HCT116 (cell line): Measurements from ENCODE around the gene NOC2L. TPM values are rescaled to one million over a fixed set of nuclear protein-coding genes. Genes with fewer than 3 reads are reported as not detected.

Source experiments
- ATAC-seq: fragments of 200-7000 bp; cut with Tn5 transposase; 2 replicates; pipeline ENCODE4 v1.9.1; 2020; ENCODE audit warnings: mild to moderate bottlenecking, moderate library complexity
- BruUV-seq: library from RNA; stranded (reverse); fragments of 400-500 nt; replicated peaks from 2 replicates; lab custom pipeline; 2021; lab: Mats Ljungman, UMichigan
- CTCF ChIA-PET: fragments of 300-600 bp; sonication (Branson Sonifier 250); formaldehyde crosslinking; loops from one replicate; lab custom pipeline; 2021; ENCODE audit warnings: antibody characterized with exemption; lab: Charles Lee
- POLR2A ChIA-PET: fragments of 300-600, 350-600 bp; sonication (Branson Sonifier 250); formaldehyde crosslinking; loops from one replicate; lab custom pipeline; 2021; ENCODE audit warnings: antibody characterized with exemption; lab: Charles Lee
- RAD21 ChIA-PET, 2 experiments: fragments of 300-600 bp; sonication (Branson Sonifier 250); formaldehyde crosslinking; loops; one replicate each; lab custom pipeline; 2023; ENCODE audit warnings: low total read pairs in 2 of 2; ENCODE audit not compliant: uncharacterized antibody in 2 of 2, unreplicated experiment in 2 of 2, low non-redundant PET in 1 of 2; lab: Charles Lee
- DNase-seq: peaks from one replicate; pipeline ENCODE4 v3.0.0-alpha.2; 2010; ENCODE audit warnings: low read depth, low spot score
- H2AFZ ChIP-seq: fragments of 200-600 bp; shearing (Covaris generic), sonication (generic); 2 replicates; pipeline ENCODE4 v1.6.1; 2017; ENCODE audit warnings: low read depth, mixed run types, mixed read lengths, antibody characterized with exemption, low read length; ENCODE audit not compliant: poor library complexity, severe bottlenecking
- H3K27ac ChIP-seq: 2 replicates; pipeline ENCODE4 v1.5.1; 2012; ENCODE audit warnings: low read depth, low read length
- H3K27me3 ChIP-seq: fragments of 200-600 bp; sonication (generic); 2 replicates; pipeline ENCODE4 v1.6.1; 2016; ENCODE audit warnings: mixed run types, low read length, mixed read lengths; ENCODE audit not compliant: insufficient read depth
- H3K36me3 ChIP-seq, 2 experiments: fragments of 200-500 bp in 1 of 2; fragments of 200-600 bp in 1 of 2; sonication (Bioruptor generic) in 1 of 2; sonication (generic) in 1 of 2; 2 replicates each; pipeline versions ENCODE4 v1.5.1 to v1.6.1; 2014 to 2016; ENCODE audit warnings: low read length in 2 of 2, inconsistent platforms in 1 of 2, mixed read lengths in 1 of 2, mixed run types in 1 of 2; ENCODE audit not compliant: insufficient read depth in 2 of 2, control insufficient read depth in 1 of 2
- H3K4me1 ChIP-seq, 2 experiments: fragments of 200-600 bp in 1 of 2; sonication (generic) in 1 of 2; 2 replicates each; pipeline versions ENCODE4 v1.5.1 to v1.6.1; 2012 to 2017; ENCODE audit warnings: low read length in 2 of 2, inconsistent platforms in 1 of 2, mild to moderate bottlenecking in 1 of 2, mixed read lengths in 1 of 2, mixed run types in 1 of 2, moderate library complexity in 1 of 2; ENCODE audit not compliant: insufficient read depth in 2 of 2, control insufficient read depth in 1 of 2
- H3K4me2 ChIP-seq: fragments of 200-600 bp; sonication (generic); 2 replicates; pipeline ENCODE4 v1.6.1; 2017; ENCODE audit warnings: mixed run types, low read length, mixed read lengths
- H3K4me3 ChIP-seq, 2 experiments: fragments of 200-600 bp in 1 of 2; sonication (generic) in 1 of 2; replicated peaks in 1 of 2; 2 replicates each; pipeline ENCODE4 v1.5.1; 2011 to 2016; ENCODE audit warnings: low read length in 2 of 2, control low read depth in 1 of 2, low read depth in 1 of 2, mild to moderate bottlenecking in 1 of 2, mixed read lengths in 1 of 2, mixed run types in 1 of 2
- H3K79me2 ChIP-seq: fragments of 200-600 bp; sonication (generic); 2 replicates; pipeline ENCODE4 v1.6.1; 2017; ENCODE audit warnings: mild to moderate bottlenecking, mixed run types, low read length, moderate library complexity, mixed read lengths; ENCODE audit not compliant: insufficient read depth
- H3K9ac ChIP-seq: fragments of 200-600 bp; sonication (generic); 2 replicates; pipeline ENCODE4 v1.6.1; 2016; ENCODE audit warnings: low read length, mixed read lengths
- H3K9me2 ChIP-seq: fragments of 200-600 bp; sonication (generic), shearing (Covaris generic); 2 replicates; pipeline ENCODE4 v1.6.1; 2017; ENCODE audit warnings: mixed run types, mild to moderate bottlenecking, moderate library complexity; ENCODE audit not compliant: insufficient read depth
- H3K9me3 ChIP-seq, 2 experiments: fragments of 200-500 bp in 1 of 2; fragments of 200-600 bp in 1 of 2; sonication (Bioruptor generic) in 1 of 2; sonication (generic) in 1 of 2; 2 replicates each; pipeline ENCODE4 v1.6.1; 2014 to 2017; ENCODE audit warnings: low read length in 2 of 2, mixed read lengths in 2 of 2, inconsistent platforms in 1 of 2, low read depth in 1 of 2, mild to moderate bottlenecking in 1 of 2, mixed run types in 1 of 2, moderate library complexity in 1 of 2; ENCODE audit not compliant: control insufficient read depth in 1 of 2, insufficient read depth in 1 of 2
- H4K20me1 ChIP-seq: fragments of 200-600 bp; sonication (generic), shearing (Covaris generic); 2 replicates; pipeline ENCODE4 v1.6.1; 2017; ENCODE audit warnings: mixed run types, mild to moderate bottlenecking, moderate library complexity; ENCODE audit not compliant: insufficient read depth
- EZH2 ChIP-seq: fragments of 200-600 bp; sonication (generic); IDR thresholded peaks from 2 replicates; pipeline ENCODE4 v1.6.1; 2017; ENCODE audit warnings: antibody characterized with exemption, mixed run types
- POLR2AphosphoS5 ChIP-seq: IDR thresholded peaks from 2 replicates; pipeline ENCODE4 v1.6.1; 2011; ENCODE audit warnings: mild to moderate bottlenecking, low read depth, low read length, moderate library complexity
- SRF ChIP-seq: IDR thresholded peaks from 2 replicates; pipeline ENCODE4 v1.6.1; 2012; ENCODE audit warnings: low read depth
- intact Hi-C: fragments of 100-400 bp; cut with micrococcal nuclease; formaldehyde crosslinking; loops from 2 replicates; pipeline ENCODE4 v1.10.0; 2022
- total RNA-seq: library from RNA; stranded (reverse); gene quantifications from one replicate; pipeline ENCODE4 v1.2.1, GENCODE V29; 2021; ENCODE audit not compliant: unreplicated experiment
- TF ChIP-seq, protein P1 (sequence below): IDR thresholded peaks from 2 replicates; pipeline ENCODE4 v1.6.1; 2012
- TF ChIP-seq, protein P2 (sequence below), 3 experiments: fragments of 200-600 bp in 1 of 3; sonication (generic) in 1 of 3; IDR thresholded peaks in 2 of 3; conservative IDR thresholded peaks in 1 of 3; 2 replicates each; pipeline ENCODE4 v1.5.1; 2012 to 2017; ENCODE audit warnings: low read depth in 2 of 3, low read length in 2 of 3, antibody characterized with exemption in 1 of 3, borderline replicate concordance in 1 of 3, control low read depth in 1 of 3, mild to moderate bottlenecking in 1 of 3, mixed read lengths in 1 of 3, mixed run types in 1 of 3, moderate library complexity in 1 of 3; ENCODE audit not compliant: insufficient read depth in 1 of 3

NOC2L gene
- total RNA-seq, 1 experiment from 2014 or later = 260 TPM

DNA sequence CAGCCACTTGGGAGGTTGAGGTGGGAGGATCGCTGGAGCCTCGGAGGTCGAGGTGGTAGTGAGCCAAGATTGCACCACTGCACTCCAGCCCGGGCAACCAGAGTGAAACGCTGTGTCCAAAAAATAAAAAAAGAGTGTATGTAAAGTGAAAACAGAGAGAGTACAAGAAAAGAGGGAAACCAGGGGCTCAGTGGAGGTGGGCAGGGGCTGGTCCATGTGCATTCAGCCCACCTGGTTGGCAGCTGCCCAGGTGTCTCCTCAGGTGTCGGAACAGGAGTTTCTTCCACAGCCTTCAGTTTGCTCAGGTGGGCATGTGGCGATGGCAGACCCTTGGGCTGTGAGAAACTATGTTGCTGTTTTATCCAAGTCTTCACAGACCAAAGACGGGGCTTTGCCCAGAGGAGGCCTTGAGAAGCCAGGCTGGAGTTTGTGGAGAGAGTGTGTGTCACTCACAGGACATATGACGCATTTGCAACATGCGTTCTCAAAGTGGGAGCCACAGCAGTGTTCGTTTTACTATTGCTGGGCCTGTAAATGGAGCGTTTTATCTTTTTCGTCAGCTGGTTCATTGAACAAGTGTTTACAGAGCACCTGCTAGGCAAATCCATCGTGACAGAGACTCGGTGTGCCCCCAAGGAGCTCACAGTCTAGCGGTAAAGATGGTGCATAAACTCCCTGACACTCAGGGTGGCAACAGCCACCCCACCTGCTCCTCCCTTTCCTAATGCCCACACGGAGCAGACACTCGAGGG, 57.8 kb downstream of the NOC2L start:
- CTCF ChIA-PET = no interaction called here

More for the DNA sequence above, 57.8 kb downstream of the NOC2L start:
- H2AFZ ChIP-seq = no peak overlapping the region
- no peaks in the 10 kb centered on the region for H3K9me3 ChIP-seq
- ATAC-seq = no peak
- peaks cover 12 to 24% of the 10 kb centered on the region in 2 experiments; a peak in 3 of 4 replicates for H3K4me1 ChIP-seq
- H3K9me2 ChIP-seq = no peaks in the 10 kb centered on the region
- no peaks in the 10 kb centered on the region for H3K79me2 ChIP-seq
- BruUV-seq = no TSS peak
- no peak overlapping the region for H3K4me2 ChIP-seq
- TF ChIP-seq SRF (no peak), EZH2 (no peak), POLR2AphosphoS5 (no peak)
- TF ChIP-seq, protein P1, sequence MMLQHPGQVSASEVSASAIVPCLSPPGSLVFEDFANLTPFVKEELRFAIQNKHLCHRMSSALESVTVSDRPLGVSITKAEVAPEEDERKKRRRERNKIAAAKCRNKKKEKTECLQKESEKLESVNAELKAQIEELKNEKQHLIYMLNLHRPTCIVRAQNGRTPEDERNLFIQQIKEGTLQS = no peak
- TF ChIP-seq, protein P2, sequence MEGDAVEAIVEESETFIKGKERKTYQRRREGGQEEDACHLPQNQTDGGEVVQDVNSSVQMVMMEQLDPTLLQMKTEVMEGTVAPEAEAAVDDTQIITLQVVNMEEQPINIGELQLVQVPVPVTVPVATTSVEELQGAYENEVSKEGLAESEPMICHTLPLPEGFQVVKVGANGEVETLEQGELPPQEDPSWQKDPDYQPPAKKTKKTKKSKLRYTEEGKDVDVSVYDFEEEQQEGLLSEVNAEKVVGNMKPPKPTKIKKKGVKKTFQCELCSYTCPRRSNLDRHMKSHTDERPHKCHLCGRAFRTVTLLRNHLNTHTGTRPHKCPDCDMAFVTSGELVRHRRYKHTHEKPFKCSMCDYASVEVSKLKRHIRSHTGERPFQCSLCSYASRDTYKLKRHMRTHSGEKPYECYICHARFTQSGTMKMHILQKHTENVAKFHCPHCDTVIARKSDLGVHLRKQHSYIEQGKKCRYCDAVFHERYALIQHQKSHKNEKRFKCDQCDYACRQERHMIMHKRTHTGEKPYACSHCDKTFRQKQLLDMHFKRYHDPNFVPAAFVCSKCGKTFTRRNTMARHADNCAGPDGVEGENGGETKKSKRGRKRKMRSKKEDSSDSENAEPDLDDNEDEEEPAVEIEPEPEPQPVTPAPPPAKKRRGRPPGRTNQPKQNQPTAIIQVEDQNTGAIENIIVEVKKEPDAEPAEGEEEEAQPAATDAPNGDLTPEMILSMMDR (IDR thresholded peaks at IDR 0.05 in 2 of 3, conservative IDR thresholded peaks at IDR 0.05 in 1 of 3; ENCODE audit: borderline replicate concordance in 1 of 3, insufficient read depth in 1 of 3, low read depth in 2 of 3, low read length in 2 of 3) = no peak
- no peak for DNase-seq
- intact Hi-C loops = loop anchor here (5.0 kb wide), 1 partner anchor 61 kb away; the partner anchor contains the start of gene KLHL17
- H4K20me1 ChIP-seq = no peaks in the 10 kb centered on the region
- H3K9ac ChIP-seq = no peak overlapping the region
- H3K4me3 ChIP-seq = no peak overlapping the region
- no peaks in the 10 kb centered on the region for H3K36me3 ChIP-seq
- ChIA-PET RAD21 (no interaction called here), POLR2A (no interaction called here)
- no peaks in the 10 kb centered on the region for H3K27me3 ChIP-seq
- H3K27ac ChIP-seq = no peak overlapping the region
